GM12875 (cell line): ENCODE data around the gene FAM169A.
"Not testable (repeated sequence)": the region's sequence is repeated elsewhere in the genome, so short reads cannot be mapped to it uniquely, and the experiment has no call there.

Experiments
- H3K4me3 ChIP-seq: one replicate; pipeline ENCODE4 v1.5.1; 2011; ENCODE audit warnings: low read depth, low read length, control low read depth
- TF ChIP-seq, protein P1 (sequence below): IDR thresholded peaks from 2 replicates; pipeline ENCODE4 v1.5.1; 2011; ENCODE audit warnings: low read depth, mild to moderate bottlenecking, control low read depth, inconsistent platforms, low read length, moderate library complexity, borderline replicate concordance; ENCODE audit not compliant: insufficient read depth

FAM169A gene

DNA sequence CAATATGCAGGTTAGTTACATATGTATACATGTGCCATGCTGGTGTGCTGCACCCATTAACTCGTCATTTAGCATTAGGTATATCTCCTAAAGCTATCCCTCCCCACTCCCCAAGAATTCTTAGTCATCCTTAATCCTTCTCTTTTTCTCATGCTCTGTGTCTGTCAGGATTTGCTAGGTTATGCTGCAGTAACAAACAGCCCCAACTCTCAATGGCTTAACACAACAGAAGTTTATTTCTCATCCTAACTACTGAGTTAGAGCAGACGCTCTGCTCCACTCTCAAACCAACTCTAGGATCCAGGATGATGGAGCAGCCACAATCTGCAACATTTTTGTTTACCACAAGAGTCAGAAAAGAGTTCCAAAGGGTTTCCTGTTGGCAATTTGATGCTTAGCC, 28.2 kb upstream of the FAM169A start:
- TF ChIP-seq, protein P1, sequence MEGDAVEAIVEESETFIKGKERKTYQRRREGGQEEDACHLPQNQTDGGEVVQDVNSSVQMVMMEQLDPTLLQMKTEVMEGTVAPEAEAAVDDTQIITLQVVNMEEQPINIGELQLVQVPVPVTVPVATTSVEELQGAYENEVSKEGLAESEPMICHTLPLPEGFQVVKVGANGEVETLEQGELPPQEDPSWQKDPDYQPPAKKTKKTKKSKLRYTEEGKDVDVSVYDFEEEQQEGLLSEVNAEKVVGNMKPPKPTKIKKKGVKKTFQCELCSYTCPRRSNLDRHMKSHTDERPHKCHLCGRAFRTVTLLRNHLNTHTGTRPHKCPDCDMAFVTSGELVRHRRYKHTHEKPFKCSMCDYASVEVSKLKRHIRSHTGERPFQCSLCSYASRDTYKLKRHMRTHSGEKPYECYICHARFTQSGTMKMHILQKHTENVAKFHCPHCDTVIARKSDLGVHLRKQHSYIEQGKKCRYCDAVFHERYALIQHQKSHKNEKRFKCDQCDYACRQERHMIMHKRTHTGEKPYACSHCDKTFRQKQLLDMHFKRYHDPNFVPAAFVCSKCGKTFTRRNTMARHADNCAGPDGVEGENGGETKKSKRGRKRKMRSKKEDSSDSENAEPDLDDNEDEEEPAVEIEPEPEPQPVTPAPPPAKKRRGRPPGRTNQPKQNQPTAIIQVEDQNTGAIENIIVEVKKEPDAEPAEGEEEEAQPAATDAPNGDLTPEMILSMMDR = no peak
- H3K4me3 ChIP-seq = no peak overlapping the region

DNA sequence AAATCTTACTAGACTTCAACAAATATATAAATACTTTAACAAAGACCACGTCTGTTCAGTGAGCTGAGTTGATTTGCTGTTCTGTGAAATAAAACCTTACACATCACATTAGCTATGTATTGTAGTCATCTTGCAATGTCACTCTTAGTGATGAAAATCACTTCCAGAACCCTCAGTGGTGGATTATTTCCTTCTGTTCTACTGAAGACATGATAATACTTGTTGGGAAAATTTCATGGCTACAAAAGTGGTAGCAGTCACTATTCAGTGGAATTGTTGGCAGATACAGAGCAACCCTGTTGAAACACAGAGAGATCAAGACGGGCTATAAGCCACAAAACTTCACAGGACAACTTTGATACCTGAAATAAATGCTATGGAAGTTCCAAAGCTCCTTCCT, 26.7 kb upstream of the FAM169A start:
- TF ChIP-seq, protein P1 = no peak
- H3K4me3 ChIP-seq = no peak overlapping the region

DNA sequence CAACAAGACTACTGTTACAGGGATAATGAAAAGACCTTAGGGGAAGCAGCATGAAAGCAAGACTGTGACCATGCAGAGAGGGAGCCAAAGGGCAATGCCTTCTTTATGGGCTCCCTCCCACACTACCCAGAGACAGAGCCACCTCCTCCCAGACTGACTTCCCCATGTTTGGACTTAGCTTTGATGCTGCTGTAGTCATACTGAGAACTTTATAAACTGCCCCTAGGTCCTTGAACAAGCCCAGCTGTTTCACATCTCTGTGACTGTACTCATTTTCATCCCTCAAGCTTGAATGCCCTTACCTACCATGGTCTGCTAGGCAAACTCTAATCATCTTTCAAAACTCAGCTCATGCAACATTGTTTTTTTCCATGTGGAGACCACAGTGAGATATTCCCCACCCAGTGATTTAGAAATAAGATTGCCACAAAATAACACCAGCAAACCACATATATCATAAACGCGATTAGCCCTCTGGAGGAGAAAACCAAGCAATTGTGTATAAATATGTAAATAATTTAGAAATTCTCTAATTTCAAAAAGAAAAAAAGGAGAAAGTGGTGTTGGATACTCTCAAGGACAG, 23.4 kb upstream of the FAM169A start:
- TF ChIP-seq, protein P1 = no peak
- no peak overlapping the region for H3K4me3 ChIP-seq

DNA sequence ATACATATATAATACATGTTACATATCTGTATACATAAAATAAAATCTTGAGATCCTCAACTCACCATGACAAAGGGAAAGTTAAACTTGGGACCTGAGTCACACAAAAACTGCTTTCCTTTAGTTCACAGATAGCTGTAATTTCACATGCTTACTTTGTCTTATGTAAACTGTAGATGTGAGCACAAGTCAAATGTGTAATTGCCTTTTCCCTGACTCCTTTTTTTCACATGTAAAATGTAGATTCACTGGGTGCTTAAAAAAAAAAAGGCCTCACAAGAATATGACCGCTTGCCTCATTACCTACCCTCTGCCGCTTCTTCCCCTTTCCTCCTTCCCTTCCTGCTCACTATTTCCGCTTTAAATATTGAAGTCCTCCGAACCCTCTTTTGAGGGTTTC, 21.9 kb upstream of the FAM169A start:
- TF ChIP-seq, protein P1 = no peak
- H3K4me3 ChIP-seq = no peak overlapping the region

GRCh38 chr5:74885170-74885569, 19.0 kb upstream of the FAM169A start:
- TF ChIP-seq, protein P1 = no peak
- H3K4me3 ChIP-seq = no peak overlapping the region

DNA sequence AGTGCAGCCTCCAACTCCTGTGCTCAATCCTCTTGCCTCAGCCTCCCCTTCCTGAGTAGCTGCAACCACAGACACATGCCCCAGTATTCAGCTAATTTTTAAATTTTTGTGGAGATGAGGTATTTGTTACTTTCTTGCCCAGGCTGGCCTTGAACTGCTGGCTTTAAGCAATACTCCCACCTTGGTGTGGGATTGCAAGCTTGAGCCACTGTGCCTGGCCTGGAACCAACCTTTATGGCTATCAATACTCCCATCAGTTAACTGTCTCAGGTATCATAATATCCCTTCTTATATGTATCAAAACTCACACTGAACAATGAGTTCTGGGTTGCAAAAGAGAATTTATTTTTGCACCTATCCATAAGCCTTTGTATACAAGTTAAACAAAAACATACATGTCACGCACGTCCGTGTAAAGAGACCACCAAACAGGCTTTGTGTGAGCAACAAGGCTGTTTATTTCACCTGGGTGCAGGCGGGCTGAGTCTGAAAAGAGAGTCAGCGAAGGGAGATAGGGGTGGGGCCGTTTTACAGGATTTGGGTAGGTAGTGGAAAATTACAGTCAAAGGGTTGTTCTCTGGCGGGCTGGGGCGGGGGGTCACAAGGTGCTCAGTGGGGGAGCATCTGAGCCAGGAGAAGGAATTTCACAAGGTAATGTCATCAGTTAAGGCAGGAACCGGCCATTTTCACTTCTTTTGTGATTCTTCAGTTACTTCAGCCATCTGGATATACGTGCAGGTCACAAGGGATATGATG, 16.4 kb upstream of the FAM169A start:
- H3K4me3 ChIP-seq = not testable (repeated sequence)

DNA sequence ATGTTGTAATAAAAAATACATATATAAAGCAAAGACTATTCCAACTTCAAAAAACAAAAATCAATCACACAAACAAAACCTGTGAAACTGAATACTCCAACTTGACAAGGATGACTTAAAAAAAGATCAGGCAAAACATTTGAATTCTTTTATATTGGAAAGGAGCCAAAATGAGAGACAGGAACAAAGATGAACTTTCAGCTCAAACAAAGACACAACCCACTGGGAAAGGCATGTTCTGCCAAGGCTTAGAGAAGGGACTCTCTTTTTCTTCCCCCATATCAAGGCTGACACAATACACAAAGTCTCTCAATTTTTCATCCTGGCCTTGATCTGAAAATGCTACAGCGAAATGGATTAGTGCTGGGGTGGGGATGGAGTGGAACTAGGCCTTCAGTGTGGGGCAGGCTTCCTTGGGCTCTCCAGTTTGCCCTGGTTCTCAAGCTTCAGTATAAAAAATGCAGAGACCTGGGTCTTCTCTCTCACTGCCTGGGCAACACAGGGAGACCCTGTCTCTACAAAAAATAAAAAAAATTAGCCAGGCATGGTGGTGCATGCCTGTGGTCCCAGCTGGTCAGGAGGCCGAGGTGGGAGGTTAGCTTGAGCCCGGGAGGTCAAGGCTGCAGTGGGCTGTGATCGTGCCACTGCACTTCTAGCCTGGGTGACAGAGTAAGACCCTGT, 11.6 kb upstream of the FAM169A start:
- TF ChIP-seq, protein P1 = no peak
- H3K4me3 ChIP-seq = no peak overlapping the region
